Measurements from ENCODE around the gene IRF2. TPM values are rescaled to one million over a fixed set of nuclear protein-coding genes. Genes with fewer than 3 reads are reported as not detected.

IRF2 gene
- total RNA-seq, 6 experiments from 2014 or later = 13.4 to 24.0 (median 19.7) TPM

GRCh38 chr4:184510401-184510800 lies 36.1 kb upstream of the IRF2 start:
- Mint-ChIP-seq H3K9me3 (peaks cover 8% of the 10 kb centered on the region), H3K4me3 (no peak overlapping the region), H3K36me3 (ENCODE audit: low read depth) (peaks cover 6% of the 10 kb centered on the region), H3K4me1 (ENCODE audit: low read depth) (peaks cover 28% of the 10 kb centered on the region), H3K27ac (no peak overlapping the region), H3K27me3 (ENCODE audit: insufficient read depth) (no peaks in the 10 kb centered on the region)
- DNase-seq = no peak
- TF ChIP-seq CTCF (IDR thresholded peaks at IDR 0.05) = no peak

GRCh38 chr4:184506527-184507121 lies 32.3 kb upstream of the IRF2 start:
- DNase-seq = no peak
- Mint-ChIP-seq H3K27me3 (ENCODE audit: insufficient read depth) (peaks cover 4% of the 10 kb centered on the region), H3K9me3 (peaks cover 8% of the 10 kb centered on the region), H3K27ac (no peak overlapping the region), H3K4me3 (no peak overlapping the region), H3K4me1 (ENCODE audit: low read depth) (peaks cover 15% of the 10 kb centered on the region), H3K36me3 (ENCODE audit: low read depth) (peaks cover 6% of the 10 kb centered on the region)
- peak; percentile 49 for TF ChIP-seq CTCF (IDR thresholded peaks at IDR 0.05)

GRCh38 chr4:184504385-184504784 lies 30.0 kb upstream of the IRF2 start:
- TF ChIP-seq CTCF (IDR thresholded peaks at IDR 0.05) = no peak
- H3K4me1 Mint-ChIP-seq (ENCODE audit: low read depth) = peaks cover 15% of the 10 kb centered on the region
- no peaks in the 10 kb centered on the region for H3K36me3 Mint-ChIP-seq (ENCODE audit: low read depth)
- no peak for DNase-seq
- H3K4me3 Mint-ChIP-seq = no peak overlapping the region
- peaks cover 4% of the 10 kb centered on the region for H3K27me3 Mint-ChIP-seq (ENCODE audit: insufficient read depth)
- peak overlapping the region; percentile 64; the same call in 1 of the 2 replicates for H3K27ac Mint-ChIP-seq
- H3K9me3 Mint-ChIP-seq = no peaks in the 10 kb centered on the region

- Mint-ChIP-seq H3K27me3 (ENCODE audit: insufficient read depth) (peaks cover 4% of the 10 kb centered on the region), H3K36me3 (ENCODE audit: low read depth) (no peaks in the 10 kb centered on the region), H3K9me3 (no peaks in the 10 kb centered on the region), H3K4me1 (ENCODE audit: low read depth) (peaks cover 15% of the 10 kb centered on the region), H3K4me3 (no peak overlapping the region), H3K27ac (peak overlapping the region; percentile 64)
- TF ChIP-seq CTCF (IDR thresholded peaks at IDR 0.05) = no peak
- DNase-seq = peak; percentile 44
Observed at GRCh38 chr4:184503869-184504300, 29.5 kb upstream of the IRF2 start.

- Mint-ChIP-seq H3K36me3 (ENCODE audit: low read depth) (no peaks in the 10 kb centered on the region), H3K4me1 (ENCODE audit: low read depth) (peaks cover 10% of the 10 kb centered on the region), H3K27ac (no peak overlapping the region), H3K27me3 (ENCODE audit: insufficient read depth) (peaks cover 6% of the 10 kb centered on the region), H3K4me3 (no peak overlapping the region), H3K9me3 (no peaks in the 10 kb centered on the region)
- no peak for TF ChIP-seq CTCF (IDR thresholded peaks at IDR 0.05)
- DNase-seq = no peak
Observed at GRCh38 chr4:184500748-184501589, 26.6 kb upstream of the IRF2 start.

Data from HFFc6 (cell line).